Neural progenitor cell (in vitro differentiated cells): ENCODE results near the gene TRIM25. TPM values are rescaled to one million over a fixed set of nuclear protein-coding genes. Genes with fewer than 3 reads are reported as not detected.
A peak's percentile ranks its signal among the peaks of the same experiment; 100 is the strongest.

ENCODE experiments used
- DNase-seq: peaks from one replicate; pipeline ENCODE4 v3.0.0-alpha.2; 2016; ENCODE audit warnings: low spot score
- H2AFZ ChIP-seq: fragments of 200-600 bp; sonication (generic); replicated peaks from 2 replicates; pipeline ENCODE4 v1.6.1; 2016; ENCODE audit warnings: antibody characterized with exemption
- H3F3A ChIP-seq: fragments of 200-600 bp; sonication (generic); 2 replicates; pipeline ENCODE4 v1.6.1; 2016; ENCODE audit warnings: antibody characterized with exemption, low read depth
- H3K27ac ChIP-seq: fragments of 200-600 bp; sonication (generic); 2 replicates; pipeline ENCODE4 v1.5.1; 2016; ENCODE audit warnings: mild to moderate bottlenecking
- H3K27me3 ChIP-seq: fragments of 200-600 bp; sonication (generic); 2 replicates; pipeline ENCODE4 v1.6.1; 2016; ENCODE audit warnings: mild to moderate bottlenecking, moderate library complexity
- H3K36me3 ChIP-seq: fragments of 200-600 bp; sonication (generic); 2 replicates; pipeline ENCODE4 v1.5.1; 2016
- H3K4me1 ChIP-seq: fragments of 200-600 bp; sonication (generic); 2 replicates; pipeline ENCODE4 v1.6.1; 2016; ENCODE audit warnings: mixed run types
- H3K4me2 ChIP-seq: fragments of 200-600 bp; sonication (generic); 2 replicates; pipeline ENCODE4 v1.6.1; 2016
- H3K4me3 ChIP-seq: fragments of 200-600 bp; sonication (generic); 2 replicates; pipeline ENCODE4 v1.5.1; 2016
- H3K79me2 ChIP-seq: fragments of 200-600 bp; sonication (generic); 2 replicates; pipeline ENCODE4 v1.6.1; 2016; ENCODE audit warnings: low read depth
- H3K9ac ChIP-seq: fragments of 200-600 bp; sonication (generic); 2 replicates; pipeline ENCODE4 v1.6.1; 2016
- H3K9me3 ChIP-seq: fragments of 200-600 bp; sonication (generic); 2 replicates; pipeline ENCODE4 v1.5.1; 2016; ENCODE audit warnings: low read depth
- H4K20me1 ChIP-seq: fragments of 200-600 bp; sonication (generic); 2 replicates; pipeline ENCODE4 v1.6.1; 2016; ENCODE audit warnings: low read depth
- H3K27ac Mint-ChIP-seq: 3 replicates; pipeline ENCODE4 v1.8.0; 2021; ENCODE audit warnings: mixed read lengths
- H3K27me3 Mint-ChIP-seq: 2 replicates; pipeline ENCODE4 v1.8.0; 2022; ENCODE audit warnings: low read depth, mild to moderate bottlenecking, inconsistent platforms, moderate library complexity, mixed read lengths; ENCODE audit not compliant: insufficient read depth
- H3K36me3 Mint-ChIP-seq: 3 replicates; pipeline ENCODE4 v1.8.0; 2021; ENCODE audit warnings: mixed read lengths
- H3K4me1 Mint-ChIP-seq: 3 replicates; pipeline ENCODE4 v1.8.0; 2021; ENCODE audit warnings: mixed read lengths
- H3K4me3 Mint-ChIP-seq: 3 replicates; pipeline ENCODE4 v1.8.0; 2021; ENCODE audit warnings: mild to moderate bottlenecking, moderate library complexity, mixed read lengths
- H3K9me3 Mint-ChIP-seq: 3 replicates; pipeline ENCODE4 v1.8.0; 2020; ENCODE audit warnings: mixed read lengths
- EZH2 ChIP-seq: fragments of 200-600 bp; sonication (generic); IDR thresholded peaks from 2 replicates; pipeline ENCODE4 v1.6.1; 2017; ENCODE audit warnings: antibody characterized with exemption, mild to moderate bottlenecking, moderate library complexity
- EZH2phosphoT487 ChIP-seq: fragments of 200-600 bp; sonication (generic); IDR thresholded peaks from 2 replicates; pipeline ENCODE4 v1.6.1; 2017; ENCODE audit warnings: antibody characterized with exemption
- total RNA-seq: library from RNA; depleted of rRNA; stranded (reverse); fragments of >200 nt; gene quantifications from 2 replicates; pipeline ENCODE4 v1.2.3, GENCODE V29; 2015; ENCODE audit warnings: low replicate concordance
- TF ChIP-seq, protein P1 (sequence below): fragments of 200-600 bp; sonication (generic); IDR thresholded peaks from 2 replicates; pipeline ENCODE4 v1.5.1; 2017; ENCODE audit warnings: antibody characterized with exemption, mild to moderate bottlenecking

The TRIM25 gene
- total RNA-seq, 1 donor from 2014 or later, result 7.6 TPM

DNA sequence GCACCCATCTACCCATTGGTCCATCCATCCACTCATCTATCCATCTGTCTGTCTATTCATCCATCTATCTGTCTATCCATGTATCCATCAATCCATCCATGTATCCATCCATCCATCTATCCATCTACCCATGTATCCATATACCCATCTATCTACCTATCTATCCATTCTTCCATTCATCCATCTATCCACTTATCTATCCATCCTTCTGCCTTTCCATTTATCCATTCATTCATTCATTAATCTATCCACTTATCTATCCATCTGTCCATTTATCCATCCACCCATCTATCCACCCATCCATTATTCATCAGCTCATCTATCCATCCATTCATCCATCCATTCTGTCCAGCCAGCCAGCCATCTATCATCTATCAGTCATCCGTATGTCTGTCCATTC lies 21.5 kb downstream of the TRIM25 start:
- H3K4me1 ChIP-seq, result no peaks in the 10 kb centered on the region
- H2AFZ ChIP-seq, result no peak overlapping the region
- H3K36me3 Mint-ChIP-seq, result peaks cover 15% of the 10 kb centered on the region
- H3K4me3 Mint-ChIP-seq, result no peak overlapping the region
- H4K20me1 ChIP-seq, result no peaks in the 10 kb centered on the region
- no peak overlapping the region for H3K27ac Mint-ChIP-seq
- no peaks in the 10 kb centered on the region for H3K9me3 ChIP-seq
- H3K4me1 Mint-ChIP-seq, result peaks cover 15% of the 10 kb centered on the region
- H3K9ac ChIP-seq, result no peak overlapping the region
- peaks cover 7% of the 10 kb centered on the region for H3K9me3 Mint-ChIP-seq
- no peak overlapping the region for H3K4me3 ChIP-seq
- TF ChIP-seq, protein P1, sequence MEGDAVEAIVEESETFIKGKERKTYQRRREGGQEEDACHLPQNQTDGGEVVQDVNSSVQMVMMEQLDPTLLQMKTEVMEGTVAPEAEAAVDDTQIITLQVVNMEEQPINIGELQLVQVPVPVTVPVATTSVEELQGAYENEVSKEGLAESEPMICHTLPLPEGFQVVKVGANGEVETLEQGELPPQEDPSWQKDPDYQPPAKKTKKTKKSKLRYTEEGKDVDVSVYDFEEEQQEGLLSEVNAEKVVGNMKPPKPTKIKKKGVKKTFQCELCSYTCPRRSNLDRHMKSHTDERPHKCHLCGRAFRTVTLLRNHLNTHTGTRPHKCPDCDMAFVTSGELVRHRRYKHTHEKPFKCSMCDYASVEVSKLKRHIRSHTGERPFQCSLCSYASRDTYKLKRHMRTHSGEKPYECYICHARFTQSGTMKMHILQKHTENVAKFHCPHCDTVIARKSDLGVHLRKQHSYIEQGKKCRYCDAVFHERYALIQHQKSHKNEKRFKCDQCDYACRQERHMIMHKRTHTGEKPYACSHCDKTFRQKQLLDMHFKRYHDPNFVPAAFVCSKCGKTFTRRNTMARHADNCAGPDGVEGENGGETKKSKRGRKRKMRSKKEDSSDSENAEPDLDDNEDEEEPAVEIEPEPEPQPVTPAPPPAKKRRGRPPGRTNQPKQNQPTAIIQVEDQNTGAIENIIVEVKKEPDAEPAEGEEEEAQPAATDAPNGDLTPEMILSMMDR, result no peak
- TF ChIP-seq EZH2phosphoT487 (no peak), EZH2 (no peak)
- no peak overlapping the region for H3K27ac ChIP-seq
- no peaks in the 10 kb centered on the region for H3F3A ChIP-seq
- H3K27me3 Mint-ChIP-seq, result no peaks in the 10 kb centered on the region
- no peaks in the 10 kb centered on the region for H3K36me3 ChIP-seq
- H3K79me2 ChIP-seq, result no peaks in the 10 kb centered on the region
- H3K27me3 ChIP-seq, result no peaks in the 10 kb centered on the region
- no peak for DNase-seq
- no peak overlapping the region for H3K4me2 ChIP-seq

DNA sequence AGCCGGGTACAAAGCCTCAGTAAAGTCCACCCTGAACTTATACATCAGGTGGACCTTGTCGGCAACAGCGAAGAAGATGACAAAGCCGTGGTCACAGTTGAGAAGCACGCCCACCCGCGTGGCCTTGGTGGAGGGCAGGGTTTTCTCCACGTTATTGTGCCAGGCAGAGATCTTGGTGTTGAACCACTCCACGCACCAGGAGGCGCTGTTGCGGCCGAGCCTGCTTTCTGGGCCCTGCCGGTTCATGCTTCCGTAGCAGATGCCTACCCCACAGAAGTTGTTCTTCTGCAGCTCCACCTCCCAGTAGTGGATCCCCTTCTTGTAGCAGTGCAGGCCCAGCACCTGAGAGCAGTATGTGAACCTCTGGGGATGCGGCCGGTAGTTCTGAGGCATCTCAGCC lies 22.1 kb downstream of the TRIM25 start:
- peaks cover 18% of the 10 kb centered on the region for H3K36me3 Mint-ChIP-seq
- H3K27me3 Mint-ChIP-seq, result no peaks in the 10 kb centered on the region
- H3K4me1 ChIP-seq, result no peaks in the 10 kb centered on the region
- H3F3A ChIP-seq, result no peaks in the 10 kb centered on the region
- H3K9me3 ChIP-seq, result no peaks in the 10 kb centered on the region
- H3K4me2 ChIP-seq, result no peak overlapping the region
- H3K9me3 Mint-ChIP-seq, result peaks cover 10% of the 10 kb centered on the region
- H3K4me1 Mint-ChIP-seq, result peaks cover 15% of the 10 kb centered on the region
- no peak overlapping the region for H3K4me3 ChIP-seq
- no peak overlapping the region for H3K9ac ChIP-seq
- peak; percentile 22 for DNase-seq
- TF ChIP-seq, protein P1, result peak; percentile 50
- TF ChIP-seq EZH2, result no peak
- no peak overlapping the region for H3K27ac ChIP-seq
- no peaks in the 10 kb centered on the region for H4K20me1 ChIP-seq
- H3K4me3 Mint-ChIP-seq, result no peak overlapping the region
- no peaks in the 10 kb centered on the region for H3K79me2 ChIP-seq
- H3K27me3 ChIP-seq, result no peaks in the 10 kb centered on the region
- H3K36me3 ChIP-seq, result no peaks in the 10 kb centered on the region
- H3K27ac Mint-ChIP-seq, result no peak overlapping the region
- no peak overlapping the region for H2AFZ ChIP-seq

DNA sequence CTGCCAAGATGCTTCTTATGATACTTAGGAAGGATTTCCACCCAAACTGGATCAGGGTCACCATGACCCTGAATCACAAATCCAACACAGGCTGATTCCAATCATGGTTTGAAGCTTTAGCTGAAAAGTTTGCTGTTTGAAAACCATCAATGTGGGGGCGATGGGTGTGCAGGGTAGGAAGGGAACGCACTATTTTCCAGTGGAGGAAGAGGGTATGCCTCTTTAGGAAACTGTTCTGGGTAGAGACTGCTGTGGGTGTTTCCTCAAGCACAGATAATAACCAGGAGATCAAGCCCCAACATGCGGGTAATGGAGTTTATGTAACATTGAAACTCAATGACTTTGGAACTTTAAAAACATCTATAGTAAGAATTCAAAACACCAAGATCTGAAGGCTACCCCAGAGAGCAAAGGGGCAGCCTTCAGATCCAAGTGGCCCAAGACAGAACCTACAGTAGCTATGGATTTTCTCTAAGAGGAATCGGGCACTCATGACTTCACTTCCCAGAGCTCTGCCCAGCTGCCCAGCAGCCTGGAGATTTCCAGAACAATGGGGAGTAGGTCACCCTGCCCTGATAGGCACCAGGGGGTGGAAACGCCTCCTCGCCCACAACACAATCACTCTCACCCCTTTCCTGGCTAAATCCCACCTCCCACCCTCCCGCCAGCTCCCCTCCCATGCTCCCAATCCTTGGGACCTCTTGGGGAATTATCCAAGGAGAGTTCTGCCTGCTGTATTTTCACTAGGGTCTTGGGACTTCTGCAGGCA lies 22.8 kb downstream of the TRIM25 start:
- TF ChIP-seq EZH2 (no peak), EZH2phosphoT487 (no peak)
- TF ChIP-seq, protein P1, result no peak
- H3K79me2 ChIP-seq, result no peaks in the 10 kb centered on the region
- H3K27ac Mint-ChIP-seq, result no peak overlapping the region

More for the DNA sequence above, 22.8 kb downstream of the TRIM25 start:
- no peaks in the 10 kb centered on the region for H3K4me1 ChIP-seq
- peaks cover 12% of the 10 kb centered on the region for H3K9me3 Mint-ChIP-seq
- H3K4me3 ChIP-seq, result no peak overlapping the region
- peaks cover 2% of the 10 kb centered on the region for H3K27me3 Mint-ChIP-seq
- H3F3A ChIP-seq, result no peaks in the 10 kb centered on the region
- H3K4me1 Mint-ChIP-seq, result peaks cover 14% of the 10 kb centered on the region
- H3K4me2 ChIP-seq, result no peak overlapping the region
- H3K36me3 Mint-ChIP-seq, result peaks cover 21% of the 10 kb centered on the region
- no peak overlapping the region for H3K9ac ChIP-seq
- H3K27me3 ChIP-seq, result no peaks in the 10 kb centered on the region
- no peak overlapping the region for H2AFZ ChIP-seq
- H3K27ac ChIP-seq, result no peak overlapping the region
- DNase-seq, result no peak
- H4K20me1 ChIP-seq, result no peaks in the 10 kb centered on the region
- no peaks in the 10 kb centered on the region for H3K36me3 ChIP-seq
- no peaks in the 10 kb centered on the region for H3K9me3 ChIP-seq
- H3K4me3 Mint-ChIP-seq, result no peak overlapping the region
